T-helper 1 cell treated with Interleukin-12 subunit alpha and Interleukin-12 subunit beta and Interleukin-4 antibody, amounts not matched to agents 30 μg/mL and 1 μg/mL, for 36 hours (primary cell): ENCODE data around the gene SSH3.
"Not testable (repeated sequence)": the region's sequence is repeated elsewhere in the genome, so short reads cannot be mapped to it uniquely, and the experiment has no call there.

ENCODE experiments used
- H3K27ac Mint-ChIP-seq: one replicate; pipeline ENCODE4 v1.8.0; 2021; ENCODE audit warnings: mild to moderate bottlenecking, mixed read lengths
- H3K27me3 Mint-ChIP-seq: one replicate; pipeline ENCODE4 v1.8.0; 2021; ENCODE audit warnings: low read depth, mixed read lengths
- H3K36me3 Mint-ChIP-seq: one replicate; pipeline ENCODE4 v1.8.0; 2021; ENCODE audit warnings: low read depth, mixed read lengths
- H3K4me1 Mint-ChIP-seq: one replicate; pipeline ENCODE4 v1.8.0; 2021; ENCODE audit warnings: low read depth, mixed read lengths
- H3K4me3 Mint-ChIP-seq: one replicate; pipeline ENCODE4 v1.8.0; 2021; ENCODE audit warnings: mild to moderate bottlenecking, moderate library complexity, mixed read lengths
- H3K9me3 Mint-ChIP-seq: one replicate; pipeline ENCODE4 v1.8.0; 2021; ENCODE audit warnings: mixed read lengths

The SSH3 gene, protein sequence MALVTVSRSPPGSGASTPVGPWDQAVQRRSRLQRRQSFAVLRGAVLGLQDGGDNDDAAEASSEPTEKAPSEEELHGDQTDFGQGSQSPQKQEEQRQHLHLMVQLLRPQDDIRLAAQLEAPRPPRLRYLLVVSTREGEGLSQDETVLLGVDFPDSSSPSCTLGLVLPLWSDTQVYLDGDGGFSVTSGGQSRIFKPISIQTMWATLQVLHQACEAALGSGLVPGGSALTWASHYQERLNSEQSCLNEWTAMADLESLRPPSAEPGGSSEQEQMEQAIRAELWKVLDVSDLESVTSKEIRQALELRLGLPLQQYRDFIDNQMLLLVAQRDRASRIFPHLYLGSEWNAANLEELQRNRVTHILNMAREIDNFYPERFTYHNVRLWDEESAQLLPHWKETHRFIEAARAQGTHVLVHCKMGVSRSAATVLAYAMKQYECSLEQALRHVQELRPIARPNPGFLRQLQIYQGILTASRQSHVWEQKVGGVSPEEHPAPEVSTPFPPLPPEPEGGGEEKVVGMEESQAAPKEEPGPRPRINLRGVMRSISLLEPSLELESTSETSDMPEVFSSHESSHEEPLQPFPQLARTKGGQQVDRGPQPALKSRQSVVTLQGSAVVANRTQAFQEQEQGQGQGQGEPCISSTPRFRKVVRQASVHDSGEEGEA

DNA sequence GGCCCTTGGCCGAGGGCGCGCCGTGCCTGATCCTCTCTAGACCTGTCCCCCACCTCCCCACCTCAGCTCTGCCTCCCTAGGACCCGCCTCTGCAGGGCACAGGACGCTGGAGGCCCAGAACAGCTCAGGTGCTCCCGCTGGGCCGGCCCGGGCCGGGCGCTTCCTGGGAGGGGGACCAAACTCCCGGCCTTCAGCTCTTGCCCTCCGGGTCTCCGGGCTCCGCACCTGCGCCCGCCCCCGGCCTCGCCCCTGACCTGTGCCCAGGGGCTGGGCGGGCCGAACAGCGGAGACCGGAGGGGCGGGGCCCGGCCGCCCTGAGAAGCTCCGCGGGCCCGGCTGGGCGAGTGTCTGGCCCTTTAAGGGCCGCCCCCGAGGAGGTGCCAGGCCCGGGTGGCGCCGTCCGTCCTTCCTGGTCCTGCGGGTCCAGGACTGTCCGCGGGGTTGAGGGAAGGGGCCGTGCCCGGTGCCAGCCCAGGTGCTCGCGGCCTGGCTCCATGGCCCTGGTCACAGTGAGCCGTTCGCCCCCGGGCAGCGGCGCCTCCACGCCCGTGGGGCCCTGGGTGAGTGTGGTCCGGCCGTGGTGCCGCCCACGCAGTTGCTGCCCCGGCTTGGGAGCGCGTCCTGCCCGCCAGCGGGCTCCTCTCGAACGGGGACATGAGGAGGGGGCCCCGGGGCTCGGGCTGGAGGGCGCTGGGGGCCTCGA lies at the start of gene SSH3:
Gene SSH3, plus strand, starts transcription at position 399 of the 703 bp plus-strand sequence. Its CDS starts 96 bp downstream, at position 495.
- H3K4me1 Mint-ChIP-seq, result peaks cover 2% of the 10 kb centered on the region
- peak within 1 kb of the TSS; percentile 31 for H3K4me3 Mint-ChIP-seq
- H3K36me3 Mint-ChIP-seq, result peaks cover 13% of the 10 kb centered on the region
- no peak within 1 kb of the TSS for H3K27ac Mint-ChIP-seq
- H3K9me3 Mint-ChIP-seq, result no peaks in the 10 kb centered on the region
- no peaks in the 10 kb centered on the region for H3K27me3 Mint-ChIP-seq

DNA sequence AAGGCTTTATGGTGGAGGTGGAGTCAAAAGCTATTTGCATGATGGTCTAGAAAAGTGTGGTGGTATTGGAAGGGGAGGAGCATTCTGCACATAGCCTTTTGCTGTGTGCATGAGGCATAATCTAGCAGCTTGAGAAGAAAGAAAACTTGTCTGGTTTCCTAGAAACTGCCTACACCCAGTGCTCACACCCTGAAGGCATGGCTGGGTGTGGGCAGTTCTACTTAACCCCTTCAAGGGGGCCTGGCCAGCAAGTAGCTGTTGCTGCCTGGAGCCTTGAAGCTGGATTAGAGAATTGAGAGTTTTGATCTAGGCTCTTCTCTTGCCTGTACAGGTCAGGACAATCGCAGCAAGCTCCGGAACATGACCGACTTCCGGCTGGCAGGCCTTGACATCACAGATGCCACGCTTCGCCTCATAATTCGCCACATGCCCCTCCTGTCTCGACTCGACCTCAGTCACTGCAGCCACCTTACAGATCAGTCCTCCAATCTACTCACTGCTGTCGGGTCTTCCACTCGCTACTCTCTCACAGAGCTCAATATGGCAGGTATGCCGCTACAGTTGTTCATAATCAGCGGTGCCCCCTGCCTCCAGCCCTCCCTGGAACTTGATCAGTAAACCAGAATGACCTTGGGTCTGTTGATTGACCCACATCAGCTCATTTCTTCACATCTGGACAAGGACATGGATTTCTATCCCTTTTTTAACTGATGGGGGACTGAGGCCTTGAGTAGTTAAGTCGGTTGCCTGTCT lies 49.3 kb upstream of the SSH3 start:
- Mint-ChIP-seq H3K4me1 (peaks cover 43% of the 10 kb centered on the region), H3K4me3 (peak overlapping the region; percentile 5), H3K27me3 (no peaks in the 10 kb centered on the region), H3K27ac (peak overlapping the region; percentile 45), H3K9me3 (no peaks in the 10 kb centered on the region), H3K36me3 (peaks cover 65% of the 10 kb centered on the region)

DNA sequence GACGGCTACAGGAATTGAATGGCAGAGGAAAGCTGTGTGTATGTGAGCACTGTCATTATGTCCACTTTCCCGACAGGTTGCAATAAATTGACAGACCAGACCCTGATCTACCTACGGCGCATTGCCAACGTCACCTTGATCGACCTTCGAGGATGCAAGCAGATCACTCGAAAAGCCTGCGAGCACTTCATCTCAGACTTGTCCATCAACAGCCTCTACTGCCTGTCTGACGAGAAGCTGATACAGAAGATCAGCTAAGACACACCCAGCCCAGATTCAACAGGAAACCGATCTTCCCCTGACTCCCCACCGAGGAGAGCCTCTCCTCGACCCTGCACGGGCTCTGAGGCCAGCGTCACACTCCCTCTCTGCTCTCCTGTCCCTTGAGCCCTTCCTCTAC lies 48.5 kb upstream of the SSH3 start:
- Mint-ChIP-seq H3K4me1 (peaks cover 43% of the 10 kb centered on the region), H3K27me3 (no peaks in the 10 kb centered on the region), H3K27ac (no peak overlapping the region), H3K9me3 (no peaks in the 10 kb centered on the region), H3K36me3 (peaks cover 57% of the 10 kb centered on the region), H3K4me3 (no peak overlapping the region)

DNA sequence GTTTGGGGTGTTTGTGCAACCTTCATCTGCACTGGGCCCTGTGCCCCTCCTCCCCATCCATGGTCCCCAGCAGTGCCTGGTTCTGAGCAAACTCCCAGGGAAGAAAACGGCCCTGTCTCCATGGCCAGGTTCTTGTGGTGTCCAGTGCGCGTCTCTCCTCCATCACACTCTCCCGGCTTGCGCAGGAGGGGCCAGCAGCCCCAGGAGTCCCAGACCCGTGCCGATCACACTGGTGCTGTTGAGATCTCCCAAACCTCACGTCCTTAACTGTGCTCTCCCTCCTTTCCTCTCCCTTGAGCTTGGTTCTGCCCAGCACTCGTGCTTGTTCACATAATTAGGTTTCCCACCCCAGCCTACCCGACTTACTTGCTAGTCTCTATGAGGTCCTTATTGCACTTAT lies 48.0 kb upstream of the SSH3 start:
- no peaks in the 10 kb centered on the region for H3K27me3 Mint-ChIP-seq
- H3K27ac Mint-ChIP-seq, result peak overlapping the region; percentile 36
- H3K9me3 Mint-ChIP-seq, result no peaks in the 10 kb centered on the region
- peaks cover 44% of the 10 kb centered on the region for H3K4me1 Mint-ChIP-seq
- H3K4me3 Mint-ChIP-seq, result no peak overlapping the region
- peaks cover 56% of the 10 kb centered on the region for H3K36me3 Mint-ChIP-seq

DNA sequence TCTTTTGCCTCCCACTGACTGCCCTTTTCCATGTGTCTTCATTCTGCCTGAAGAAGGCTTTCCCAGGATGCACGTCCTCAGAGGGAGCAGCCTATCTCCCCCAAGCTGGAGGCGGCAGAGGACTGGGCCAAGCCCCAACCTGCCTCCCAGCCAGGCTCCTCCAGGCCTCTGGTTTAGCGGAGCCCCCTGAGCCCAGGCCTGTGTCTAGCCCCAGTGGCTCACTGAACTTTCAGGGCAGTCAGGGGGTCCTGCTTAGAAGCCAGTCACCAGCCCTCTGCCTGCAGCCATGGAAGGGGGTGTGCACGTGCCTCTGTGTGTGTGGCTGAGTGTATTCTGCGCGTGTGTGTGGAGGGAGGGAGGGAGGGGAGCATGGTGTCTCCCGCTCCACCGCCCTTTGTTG lies 47.5 kb upstream of the SSH3 start:
- no peaks in the 10 kb centered on the region for H3K9me3 Mint-ChIP-seq
- H3K27ac Mint-ChIP-seq, result no peak overlapping the region
- H3K4me3 Mint-ChIP-seq, result no peak overlapping the region
- H3K4me1 Mint-ChIP-seq, result peaks cover 43% of the 10 kb centered on the region
- no peaks in the 10 kb centered on the region for H3K27me3 Mint-ChIP-seq
- peaks cover 52% of the 10 kb centered on the region for H3K36me3 Mint-ChIP-seq

DNA sequence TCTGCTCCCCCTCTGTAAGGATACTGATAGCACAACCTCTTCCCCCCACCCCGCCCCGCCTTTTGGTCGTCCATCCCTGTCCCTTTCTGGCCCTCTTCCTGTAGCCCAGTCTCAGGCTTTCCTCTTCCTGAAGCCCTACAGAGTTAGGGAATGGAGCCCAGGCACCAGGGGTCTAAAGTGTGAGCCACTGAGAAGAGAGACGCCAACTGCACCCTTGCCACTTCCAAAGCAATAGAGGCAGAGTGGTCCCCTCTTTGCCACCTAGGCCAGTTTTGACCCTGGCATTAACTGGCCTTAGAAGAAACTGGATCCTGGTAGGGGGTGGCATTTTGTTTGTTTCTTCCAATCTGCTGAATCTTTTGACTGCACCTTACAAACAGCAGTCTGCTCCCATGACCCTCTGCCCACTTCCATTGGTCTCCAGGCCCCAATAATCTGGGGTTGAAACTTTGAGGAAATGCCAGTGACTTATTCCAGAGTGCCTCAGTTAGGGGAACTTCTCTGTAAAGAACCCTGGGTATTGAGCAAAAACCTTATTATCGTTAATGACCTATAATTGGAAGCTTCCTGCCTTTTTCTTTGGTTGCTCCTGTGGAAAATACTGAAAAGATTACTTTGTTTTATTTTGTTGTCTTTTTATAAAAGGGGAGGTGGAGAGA lies 46.7 kb upstream of the SSH3 start:
- H3K4me3 Mint-ChIP-seq, result no peak overlapping the region
- peaks cover 46% of the 10 kb centered on the region for H3K36me3 Mint-ChIP-seq
- peak overlapping the region; percentile 26 for H3K27ac Mint-ChIP-seq
- peaks cover 45% of the 10 kb centered on the region for H3K4me1 Mint-ChIP-seq
- no peaks in the 10 kb centered on the region for H3K27me3 Mint-ChIP-seq
- no peaks in the 10 kb centered on the region for H3K9me3 Mint-ChIP-seq

DNA sequence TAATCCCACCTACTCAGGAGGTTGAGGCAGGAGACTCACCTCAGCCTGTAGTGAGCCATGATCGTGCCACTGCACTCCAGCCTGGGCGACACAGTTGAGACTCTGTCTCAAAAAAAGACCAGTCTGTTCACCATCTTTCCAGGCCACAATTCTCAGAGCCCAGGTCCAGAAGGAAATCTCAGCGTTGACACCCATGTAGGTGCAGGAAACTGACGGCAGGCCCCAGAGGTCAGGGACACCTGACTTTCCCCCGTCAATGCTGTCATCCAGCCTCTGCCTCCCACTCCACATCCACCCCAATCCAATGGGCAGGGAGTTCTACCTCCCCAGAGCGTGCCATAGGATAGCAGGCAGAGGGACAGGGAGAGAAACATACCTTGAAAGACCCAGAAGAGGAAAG lies 42.9 kb upstream of the SSH3 start:
- H3K27me3 Mint-ChIP-seq, result no peaks in the 10 kb centered on the region
- peaks cover 49% of the 10 kb centered on the region for H3K4me1 Mint-ChIP-seq
- no peak overlapping the region for H3K27ac Mint-ChIP-seq
- no peaks in the 10 kb centered on the region for H3K9me3 Mint-ChIP-seq
- peaks cover 13% of the 10 kb centered on the region for H3K36me3 Mint-ChIP-seq
- peak overlapping the region; percentile 51 for H3K4me3 Mint-ChIP-seq

DNA sequence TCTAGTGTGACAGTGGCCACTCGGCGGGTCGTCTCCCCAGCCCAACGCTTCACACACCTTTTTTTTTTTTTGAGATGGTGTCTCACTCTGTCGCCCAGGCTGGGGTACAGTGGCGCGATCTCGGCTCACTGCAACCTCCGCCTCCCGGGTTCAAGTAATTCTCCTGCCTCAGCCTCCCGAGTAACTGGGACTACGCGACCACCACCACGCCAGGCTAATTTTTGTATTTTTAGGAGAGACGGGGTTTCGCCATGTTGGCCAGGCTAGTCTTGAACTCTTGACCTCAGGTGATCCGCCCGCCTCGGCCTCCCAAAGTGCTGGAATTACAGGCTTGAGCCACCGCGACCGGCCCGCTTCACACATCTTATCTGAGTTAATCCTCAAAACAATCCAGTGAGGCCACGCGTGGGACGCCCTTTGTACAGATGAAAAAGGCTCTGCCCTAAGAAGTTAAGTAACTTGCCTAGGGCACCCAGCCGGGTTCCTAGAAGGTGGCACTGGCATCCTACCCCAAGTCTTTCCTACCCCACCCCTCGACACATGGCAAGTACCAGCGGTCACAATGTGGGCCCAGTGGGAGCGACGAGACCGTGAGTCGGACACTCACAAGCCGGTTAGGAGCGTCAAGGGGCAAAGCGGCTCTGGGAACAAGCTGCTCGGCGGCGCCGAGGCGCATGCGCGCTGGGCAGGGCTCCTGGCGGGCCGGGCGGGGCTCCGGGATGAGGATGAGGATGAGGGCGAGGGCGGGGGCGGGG lies 42.3 kb upstream of the SSH3 start:
- not testable (repeated sequence) for H3K27me3 Mint-ChIP-seq, H3K27ac Mint-ChIP-seq, H3K9me3 Mint-ChIP-seq
- Mint-ChIP-seq H3K4me1 (peaks cover 53% of the 10 kb centered on the region), H3K36me3 (peaks cover 10% of the 10 kb centered on the region), H3K4me3 (peak overlapping the region; percentile 63)

DNA sequence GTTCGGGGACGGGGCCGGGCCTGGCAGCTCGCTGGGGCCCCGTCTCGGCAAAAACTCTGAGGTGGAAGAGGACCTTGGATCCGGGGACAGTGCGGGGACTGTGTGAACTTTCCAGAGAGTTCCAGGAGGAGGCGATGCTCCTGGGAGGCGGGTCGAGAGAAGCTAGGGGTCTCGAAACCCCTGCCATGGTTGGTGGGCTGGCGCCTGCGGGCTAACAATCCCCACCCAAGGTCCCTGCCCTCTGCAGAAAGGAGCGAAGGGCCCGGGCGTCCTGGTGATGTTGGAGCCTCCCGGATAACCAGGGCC lies 41.7 kb upstream of the SSH3 start:
- no peaks in the 10 kb centered on the region for H3K27me3 Mint-ChIP-seq
- H3K4me1 Mint-ChIP-seq, result peaks cover 54% of the 10 kb centered on the region
- no peaks in the 10 kb centered on the region for H3K9me3 Mint-ChIP-seq
- H3K36me3 Mint-ChIP-seq, result peaks cover 10% of the 10 kb centered on the region
- no peak overlapping the region for H3K4me3 Mint-ChIP-seq
- no peak overlapping the region for H3K27ac Mint-ChIP-seq

DNA sequence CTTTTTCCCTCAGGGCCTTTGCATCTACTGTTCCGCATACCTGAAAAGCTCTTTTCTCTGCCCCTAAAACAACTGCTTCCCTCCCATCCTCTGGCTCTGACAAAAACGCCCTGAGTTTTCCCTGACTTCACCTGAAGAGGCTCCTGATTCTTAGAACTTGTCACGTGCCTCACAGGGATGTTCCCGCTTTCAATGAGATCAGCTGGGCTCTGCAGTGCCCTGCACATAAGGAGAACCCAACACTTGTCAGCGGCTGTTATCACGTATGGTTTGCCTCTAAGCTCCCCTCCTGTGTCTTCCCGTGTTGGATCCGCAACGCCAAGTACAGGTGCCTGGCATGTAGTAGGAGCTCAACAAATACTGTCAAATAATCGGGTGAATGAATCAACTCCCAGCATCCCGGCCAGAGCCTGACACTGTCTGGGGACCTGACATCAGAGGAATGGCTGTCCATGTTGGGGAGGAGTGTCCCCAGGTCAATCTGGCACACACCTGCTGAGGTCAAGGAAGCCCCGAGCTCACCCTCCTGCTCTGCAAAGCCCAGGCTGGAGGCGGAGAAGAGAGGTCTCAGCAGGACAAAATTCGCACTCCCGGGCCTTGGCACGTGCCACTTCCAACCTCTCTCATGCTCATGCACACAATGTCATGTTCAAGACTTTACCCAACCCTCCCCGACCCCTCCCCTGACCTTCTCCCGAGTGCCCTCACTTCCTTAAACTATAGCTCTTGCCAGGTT lies 41.2 kb upstream of the SSH3 start:
- Mint-ChIP-seq H3K9me3 (no peaks in the 10 kb centered on the region), H3K36me3 (peaks cover 6% of the 10 kb centered on the region), H3K4me3 (peak overlapping the region; percentile 76), H3K4me1 (peaks cover 55% of the 10 kb centered on the region), H3K27me3 (no peaks in the 10 kb centered on the region), H3K27ac (peak overlapping the region; percentile 78)

DNA sequence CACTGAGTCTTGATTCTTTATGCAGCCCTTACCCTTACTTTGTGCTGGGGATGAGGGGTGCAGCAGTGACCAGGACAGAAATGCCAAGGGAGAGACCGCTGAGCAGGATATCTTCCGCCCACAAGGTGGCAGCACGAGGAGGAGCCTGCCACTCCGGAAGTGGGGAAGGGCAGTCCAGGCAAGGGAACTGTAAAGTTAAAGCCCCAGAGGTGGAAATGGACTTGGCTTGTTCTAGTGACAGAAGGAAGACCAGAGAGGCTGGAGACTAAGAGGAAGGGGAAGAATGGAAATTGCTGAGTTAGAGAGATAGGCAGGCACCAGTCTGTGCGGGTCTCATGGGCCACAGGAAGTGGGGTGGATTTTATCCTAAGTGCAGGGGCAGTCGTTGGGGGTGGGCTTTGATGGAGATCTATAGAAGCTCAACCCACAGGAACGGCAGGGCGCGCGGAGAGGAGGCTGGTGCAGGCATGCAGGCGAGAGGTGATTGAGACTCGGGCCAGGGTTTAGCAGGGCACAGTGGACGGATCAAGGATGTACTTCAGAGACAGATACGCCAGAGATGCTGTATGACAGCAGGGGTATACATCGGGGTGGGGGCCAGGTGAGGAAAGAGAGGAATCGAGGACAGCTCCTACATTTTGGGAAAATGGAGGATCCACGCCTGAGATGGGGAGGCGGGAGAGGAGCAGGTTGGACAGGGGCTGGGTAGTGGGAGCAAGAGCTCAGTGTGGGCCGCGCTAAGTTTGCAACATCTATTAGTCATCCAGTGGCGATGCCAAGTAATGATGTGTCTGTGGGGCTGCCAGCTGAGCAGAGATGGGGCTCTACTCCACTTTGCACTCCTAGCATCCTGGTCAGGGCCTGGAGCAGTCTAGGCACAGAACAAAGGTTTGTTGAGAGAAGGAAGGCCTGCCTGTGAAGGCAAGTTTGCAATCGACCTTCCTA lies 40.3 kb upstream of the SSH3 start:
- peak overlapping the region; percentile 78 for H3K27ac Mint-ChIP-seq
- H3K9me3 Mint-ChIP-seq, result no peaks in the 10 kb centered on the region
- peaks cover 13% of the 10 kb centered on the region for H3K36me3 Mint-ChIP-seq
- H3K4me1 Mint-ChIP-seq, result peaks cover 56% of the 10 kb centered on the region
- no peaks in the 10 kb centered on the region for H3K27me3 Mint-ChIP-seq
- peak overlapping the region; percentile 76 for H3K4me3 Mint-ChIP-seq

DNA sequence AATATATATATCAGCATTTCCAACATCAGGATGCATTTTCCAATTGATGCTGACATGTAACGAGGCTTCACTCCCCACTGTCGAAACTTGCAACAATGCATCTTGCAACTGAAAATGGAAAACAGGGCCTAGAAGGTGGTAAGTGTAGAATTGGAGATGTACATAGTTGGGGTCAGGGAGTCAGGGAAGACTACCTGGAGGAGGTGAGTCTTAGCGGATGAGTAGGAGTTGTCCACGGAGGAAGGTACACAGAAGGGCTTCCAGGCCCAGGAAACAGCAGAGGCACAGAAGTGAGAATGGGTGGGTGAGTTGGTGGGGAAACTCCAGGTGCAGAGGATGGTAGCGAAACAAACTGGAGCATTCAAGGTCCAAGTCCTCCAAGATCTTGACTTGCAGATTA lies 39.1 kb upstream of the SSH3 start:
- Mint-ChIP-seq H3K27ac (peak overlapping the region; percentile 88), H3K4me3 (peak overlapping the region; percentile 70), H3K36me3 (peaks cover 22% of the 10 kb centered on the region), H3K9me3 (no peaks in the 10 kb centered on the region), H3K27me3 (no peaks in the 10 kb centered on the region), H3K4me1 (peaks cover 61% of the 10 kb centered on the region)
